ENCODE data around the gene KDM4B.

KDM4B gene

GRCh38 chr19:4987692-4988370, 18.9 kb downstream of the KDM4B start:
- no peak overlapping the region for H3K4me2 ChIP-seq (ENCODE audit: low read length)
- no peak overlapping the region for H3K27ac ChIP-seq (ENCODE audit: low read depth, low read length)
- peaks cover 15% of the 10 kb centered on the region for H3K4me1 ChIP-seq (ENCODE audit: control insufficient read depth, low read length)
- no peak for TF ChIP-seq CTCF (IDR thresholded peaks at IDR 0.05; ENCODE audit: low read depth, low read length, poor library complexity, severe bottlenecking)
- no peak for TF ChIP-seq EZH2phosphoT487 (IDR thresholded peaks at IDR 0.05; ENCODE audit: borderline replicate concordance, low read length)
- H3K36me3 ChIP-seq (ENCODE audit: control insufficient read depth, low read length) = no peaks in the 10 kb centered on the region
- no peaks in the 10 kb centered on the region for H3K27me3 ChIP-seq (ENCODE audit: control insufficient read depth, low read length)
- H3K4me3 ChIP-seq (ENCODE audit: low read length) = no peak overlapping the region
- H3K9me3 ChIP-seq (ENCODE audit: control insufficient read depth, insufficient read depth, low read length) = no peaks in the 10 kb centered on the region
- H4K20me1 ChIP-seq (ENCODE audit: control insufficient read depth, insufficient read depth, low read depth, low read length) = peaks cover 25% of the 10 kb centered on the region
- H3F3A ChIP-seq (ENCODE audit: control insufficient read depth, insufficient read depth) = no peaks in the 10 kb centered on the region
- peaks cover 85% of the 10 kb centered on the region for H3K79me2 ChIP-seq (ENCODE audit: control insufficient read depth, low read length)
- H3K9me2 ChIP-seq (replicated peaks; ENCODE audit: control insufficient read depth, low read length) = no peaks in the 10 kb centered on the region

GRCh38 chr19:4988770-4989251, 19.9 kb downstream of the KDM4B start:
- Histone ChIP-seq H3K4me3 (ENCODE audit: low read length) (no peak overlapping the region), H3K27ac (ENCODE audit: low read depth, low read length) (no peak overlapping the region), H3K4me1 (ENCODE audit: control insufficient read depth, low read length) (peaks cover 9% of the 10 kb centered on the region), H3K4me2 (ENCODE audit: low read length) (no peak overlapping the region), H3F3A (ENCODE audit: control insufficient read depth, insufficient read depth) (no peaks in the 10 kb centered on the region), H3K36me3 (ENCODE audit: control insufficient read depth, low read length) (no peaks in the 10 kb centered on the region), H3K27me3 (ENCODE audit: control insufficient read depth, low read length) (no peaks in the 10 kb centered on the region), H3K79me2 (ENCODE audit: control insufficient read depth, low read length) (peaks cover 87% of the 10 kb centered on the region), H3K9me2 (replicated peaks; ENCODE audit: control insufficient read depth, low read length) (no peaks in the 10 kb centered on the region), H3K9me3 (ENCODE audit: control insufficient read depth, insufficient read depth, low read length) (no peaks in the 10 kb centered on the region), H4K20me1 (ENCODE audit: control insufficient read depth, insufficient read depth, low read depth, low read length) (peaks cover 19% of the 10 kb centered on the region)
- no peak for TF ChIP-seq EZH2phosphoT487 (IDR thresholded peaks at IDR 0.05; ENCODE audit: borderline replicate concordance, low read length)
- no peak for TF ChIP-seq CTCF (IDR thresholded peaks at IDR 0.05; ENCODE audit: low read depth, low read length, poor library complexity, severe bottlenecking)

GRCh38 chr19:4990306-4990705, 21.4 kb downstream of the KDM4B start:
- H3K4me1 ChIP-seq (ENCODE audit: control insufficient read depth, low read length) = no peaks in the 10 kb centered on the region
- no peak overlapping the region for H3K4me2 ChIP-seq (ENCODE audit: low read length)
- peaks cover 84% of the 10 kb centered on the region for H3K79me2 ChIP-seq (ENCODE audit: control insufficient read depth, low read length)
- no peaks in the 10 kb centered on the region for H3K36me3 ChIP-seq (ENCODE audit: control insufficient read depth, low read length)
- H3K4me3 ChIP-seq (ENCODE audit: low read length) = no peak overlapping the region
- no peaks in the 10 kb centered on the region for H3K9me2 ChIP-seq (replicated peaks; ENCODE audit: control insufficient read depth, low read length)
- no peaks in the 10 kb centered on the region for H3F3A ChIP-seq (ENCODE audit: control insufficient read depth, insufficient read depth)
- TF ChIP-seq CTCF (IDR thresholded peaks at IDR 0.05; ENCODE audit: low read depth, low read length, poor library complexity, severe bottlenecking) = no peak
- no peak for TF ChIP-seq EZH2phosphoT487 (IDR thresholded peaks at IDR 0.05; ENCODE audit: borderline replicate concordance, low read length)
- no peaks in the 10 kb centered on the region for H3K9me3 ChIP-seq (ENCODE audit: control insufficient read depth, insufficient read depth, low read length)
- peaks cover 15% of the 10 kb centered on the region for H4K20me1 ChIP-seq (ENCODE audit: control insufficient read depth, insufficient read depth, low read depth, low read length)
- H3K27ac ChIP-seq (ENCODE audit: low read depth, low read length) = no peak overlapping the region
- no peaks in the 10 kb centered on the region for H3K27me3 ChIP-seq (ENCODE audit: control insufficient read depth, low read length)
